ENCODE data around the gene PTCH1.

The PTCH1 gene

GRCh38 chr9:95406121-95406520, 110.7 kb downstream of the PTCH1 start:
- DNase-seq (ENCODE audit: low spot score), result no peak

- DNase-seq (ENCODE audit: low spot score), result no peak
Measured at GRCh38 chr9:95399261-95399660, 117.5 kb downstream of the PTCH1 start.

Measured in germinal center (tissue), 1 donor.